Daoy (cell line): Measurements from ENCODE around the gene CCIN. TPM values are rescaled to one million over a fixed set of nuclear protein-coding genes. Genes with fewer than 3 reads are reported as not detected.
"Not testable (repeated sequence)": the region's sequence is repeated elsewhere in the genome, so short reads cannot be mapped to it uniquely, and the experiment has no call there.

Experiments used
- DNase-seq: peaks from one replicate; pipeline ENCODE4 v3.0.0-alpha.2; 2015; ENCODE audit warnings: low read depth
- total RNA-seq: library from RNA; depleted of rRNA; stranded (reverse); fragments of >200 nt; shearing (Covaris generic); gene quantifications from 2 replicates; pipeline ENCODE4 v1.2.3, GENCODE V29; 2014

Gene CCIN
- total RNA-seq, 1 experiment from 2014 or later = 0.74 TPM

DNA sequence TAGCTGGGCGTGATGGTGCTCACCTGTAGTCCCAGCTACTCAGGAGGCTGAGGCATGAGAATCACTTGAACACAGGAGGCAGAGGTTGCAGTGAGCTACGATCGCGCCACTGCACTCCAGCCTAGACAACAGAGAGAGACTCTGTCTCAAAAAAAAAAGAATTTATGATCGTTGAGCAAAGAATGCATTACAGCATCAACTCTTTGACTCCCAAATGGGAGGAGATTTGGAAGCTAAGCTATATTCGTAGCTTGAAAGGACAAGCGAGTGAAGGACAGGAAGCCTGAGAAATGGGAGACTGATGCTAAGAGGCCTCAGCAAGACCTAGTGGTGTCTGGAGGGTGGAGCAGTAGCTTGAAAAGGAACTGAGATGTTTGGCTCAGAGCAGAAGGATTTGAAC is 10.3 kb upstream of the CCIN start:
- DNase-seq = no peak

- DNase-seq = not testable (repeated sequence)
Observed at GRCh38 chr9:36159509-36159908, 9.7 kb upstream of the CCIN start.

GRCh38 chr9:36160126-36160525 is 9.1 kb upstream of the CCIN start:
- DNase-seq = not testable (repeated sequence)

GRCh38 chr9:36161187-36161586 is 8.0 kb upstream of the CCIN start:
- DNase-seq = no peak

GRCh38 chr9:36162211-36162738 is 6.9 kb upstream of the CCIN start:
- DNase-seq = no peak

DNA sequence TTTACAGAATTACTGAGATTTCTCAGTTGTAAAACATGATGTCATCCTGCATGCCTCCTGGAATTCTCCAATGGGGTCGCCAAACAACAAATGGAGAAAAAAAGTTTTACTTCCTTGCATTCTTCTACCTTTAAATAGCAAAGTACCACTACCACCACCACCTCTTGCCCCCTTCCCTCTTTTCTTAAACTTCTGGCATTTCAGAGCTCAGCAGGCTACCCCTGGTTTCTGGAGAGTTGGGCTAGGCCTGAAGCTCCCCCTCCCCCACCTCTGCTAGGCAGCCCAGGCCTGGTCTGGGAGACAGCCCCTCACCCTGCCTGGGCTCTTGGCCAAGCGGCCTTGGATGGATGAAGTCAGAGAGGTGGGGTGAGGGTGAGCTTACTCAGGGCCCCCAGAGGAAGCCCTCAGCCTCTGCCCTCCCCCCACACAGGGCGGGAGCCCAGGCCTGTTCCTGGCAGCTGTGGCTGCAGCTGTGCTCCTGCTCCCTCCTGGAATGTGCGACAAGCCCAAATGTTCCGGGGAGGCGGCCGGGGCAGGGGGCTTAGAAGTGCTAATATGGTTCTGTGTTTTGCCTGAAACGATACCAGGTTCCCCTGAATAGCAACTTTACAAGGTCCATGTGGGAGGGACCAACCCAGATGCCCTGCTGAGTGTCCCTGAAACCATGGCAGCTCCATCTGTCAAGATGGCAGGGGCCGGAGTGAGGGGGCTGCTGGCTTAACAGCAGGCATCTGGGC is 6.0 kb upstream of the CCIN start:
- peak; percentile 84 for DNase-seq

GRCh38 chr9:36163786-36164170 is 5.4 kb upstream of the CCIN start:
- DNase-seq = peak; percentile 43

GRCh38 chr9:36164372-36164771 is 4.8 kb upstream of the CCIN start:
- DNase-seq = no peak

DNA sequence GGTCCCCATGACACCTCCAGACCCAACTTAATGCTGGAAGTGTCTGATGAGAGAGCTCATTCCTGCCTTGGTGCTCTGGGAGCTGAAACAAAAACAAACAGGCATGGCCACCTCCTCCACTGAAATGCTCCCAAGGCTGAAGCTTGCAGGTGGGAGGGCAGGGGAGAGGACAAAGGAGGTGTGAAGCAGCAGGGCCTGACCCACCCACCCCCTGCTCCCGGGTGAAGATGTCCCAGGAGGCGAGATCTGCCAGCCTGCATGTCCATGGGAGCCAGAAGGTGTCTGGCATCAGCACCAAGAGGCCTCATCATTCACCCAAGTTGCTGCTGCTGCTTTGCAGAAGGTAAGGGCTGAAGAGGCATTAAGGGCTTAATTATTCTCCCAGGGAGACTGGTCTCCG is 4.2 kb upstream of the CCIN start:
- DNase-seq = no peak

GRCh38 chr9:36165826-36166167 is 3.4 kb upstream of the CCIN start:
- DNase-seq = no peak

- peak; percentile 93 for DNase-seq
Observed at GRCh38 chr9:36166168-36166927, 2.8 kb upstream of the CCIN start.

- DNase-seq = no peak
Observed at GRCh38 chr9:36169708-36170107, 520 bp downstream of the CCIN start.

- DNase-seq = no peak
Observed at GRCh38 chr9:36170531-36170930, 1.3 kb downstream of the CCIN start.

DNA sequence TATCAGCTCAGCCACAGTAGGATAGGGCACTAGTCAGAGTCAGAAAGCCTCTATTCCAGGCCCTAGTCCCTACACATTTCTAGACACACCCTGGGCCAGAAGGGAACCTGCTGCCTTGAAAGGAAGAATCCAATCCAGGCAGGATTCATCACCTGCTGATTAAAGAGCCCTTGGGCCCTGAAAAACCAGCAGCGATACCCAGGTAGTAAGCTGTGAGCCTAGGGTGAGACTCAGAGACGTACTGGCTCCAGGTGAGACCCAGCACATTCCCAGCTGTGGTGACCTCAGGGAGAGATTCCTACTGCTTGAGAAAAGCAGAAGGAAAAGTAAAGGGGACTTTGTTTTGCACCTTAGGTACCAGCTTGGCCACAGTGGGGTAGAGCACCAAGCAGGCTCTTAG is 4.7 kb downstream of the CCIN start:
- DNase-seq = no peak

GRCh38 chr9:36174271-36174670 is 5.1 kb downstream of the CCIN start:
- DNase-seq = no peak

DNA sequence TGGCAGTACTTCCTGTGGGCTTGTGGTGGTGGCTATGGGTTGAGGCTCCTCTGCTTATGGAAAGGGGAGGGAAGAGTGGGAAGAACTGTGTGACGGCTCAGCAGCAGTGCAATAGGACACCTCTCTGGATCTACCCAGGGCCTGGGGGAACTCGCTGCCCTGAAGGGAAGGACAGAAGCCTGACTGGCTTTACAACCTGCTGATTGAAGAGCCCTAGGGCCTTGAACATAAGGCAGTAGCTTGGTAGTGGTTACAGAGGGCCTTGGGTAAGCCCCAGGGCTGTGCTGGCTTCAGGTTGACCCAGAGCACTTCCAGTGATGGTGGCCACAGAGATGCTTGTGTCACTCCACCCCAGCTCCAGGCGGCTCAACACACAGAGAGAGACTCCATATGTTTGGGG is 5.5 kb downstream of the CCIN start:
- DNase-seq = no peak

GRCh38 chr9:36175209-36175608 is 6.0 kb downstream of the CCIN start:
- not testable (repeated sequence) for DNase-seq

DNA sequence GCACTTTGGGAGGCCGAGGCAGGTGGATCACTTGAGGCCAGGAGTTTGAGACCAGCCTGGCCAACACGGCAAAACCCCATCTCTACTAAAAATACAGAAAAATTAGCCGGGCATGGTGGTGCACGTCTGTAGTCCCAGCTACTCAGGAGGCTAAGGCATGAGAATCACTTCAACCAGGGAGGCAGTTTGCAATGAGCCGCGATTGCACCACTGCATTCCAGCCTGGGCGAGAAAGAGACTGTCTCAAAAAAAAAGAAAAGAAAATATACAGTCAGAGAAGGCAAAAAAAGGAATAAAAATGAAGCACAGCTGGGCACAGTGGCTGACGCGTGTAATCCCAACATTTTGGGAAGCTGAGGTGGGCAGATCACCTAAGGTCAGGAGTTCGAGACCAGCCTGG is 7.3 kb downstream of the CCIN start:
- DNase-seq = not testable (repeated sequence)

- DNase-seq = no peak
Observed at GRCh38 chr9:36177571-36177970, 8.4 kb downstream of the CCIN start.

DNA sequence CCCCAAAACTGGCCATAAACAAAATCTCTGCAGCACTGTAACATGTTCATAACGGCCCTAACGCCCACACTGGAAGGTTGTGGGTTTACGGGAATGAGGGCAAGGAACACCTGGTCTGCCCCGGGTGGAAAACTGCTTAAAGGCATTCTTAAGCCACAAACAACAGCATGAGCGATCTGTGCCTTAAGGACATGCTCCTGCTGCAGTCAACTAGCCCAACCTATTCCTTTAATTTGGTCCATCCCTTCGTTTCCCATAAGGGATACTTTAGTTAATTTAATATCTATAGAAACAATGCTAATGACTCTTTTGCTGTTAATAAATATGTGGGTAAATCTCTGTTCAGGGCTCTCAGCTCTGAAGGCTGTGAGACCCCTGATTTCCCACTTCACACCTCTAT is 11.1 kb downstream of the CCIN start:
- not testable (repeated sequence) for DNase-seq

DNA sequence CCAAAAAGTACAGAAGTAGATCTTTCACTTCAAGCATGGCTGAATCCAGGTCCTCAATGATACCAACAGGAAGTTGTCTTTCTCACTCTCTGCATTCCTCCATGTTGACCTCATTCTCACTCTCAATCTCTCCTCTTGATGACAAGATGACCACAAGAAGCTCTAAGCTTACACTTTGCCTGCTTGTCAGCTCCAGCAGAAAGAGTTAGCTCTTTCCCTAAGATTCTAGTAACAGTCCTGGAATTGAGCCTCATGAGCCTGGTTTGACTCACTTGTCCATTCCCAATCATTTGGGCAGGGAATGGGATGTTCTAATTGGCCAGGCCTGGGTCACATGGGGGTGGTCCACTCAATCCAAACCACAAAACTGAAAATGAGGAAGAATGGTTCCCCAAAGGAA is 18.2 kb downstream of the CCIN start:
- peak; percentile 73 for DNase-seq

DNA sequence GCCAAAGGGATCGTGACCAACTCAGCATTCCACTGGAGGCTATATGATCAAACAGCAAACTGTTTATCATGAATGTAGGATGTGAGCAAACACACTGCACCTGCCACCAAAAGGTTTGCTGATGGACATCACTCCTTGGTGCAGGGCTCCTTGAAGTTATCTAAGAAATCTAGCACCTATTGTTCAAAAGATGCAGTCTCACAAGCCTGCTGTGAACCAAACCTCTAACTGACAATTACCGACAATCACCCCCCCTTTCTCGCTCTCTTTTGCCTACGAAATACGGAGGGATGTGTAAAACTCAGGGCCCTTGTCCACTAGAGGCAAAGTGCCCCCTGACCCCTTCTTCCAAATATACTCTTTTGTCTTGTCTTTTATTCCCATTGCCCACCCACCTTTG is 19.0 kb downstream of the CCIN start:
- DNase-seq = no peak

GRCh38 chr9:36189976-36190375 is 20.8 kb downstream of the CCIN start:
- DNase-seq = peak; percentile 23
